Measurements from ENCODE around the gene PPP2R2C. TPM values are rescaled to one million over a fixed set of nuclear protein-coding genes. Genes with fewer than 3 reads are reported as not detected.

Gene PPP2R2C
- total and polyA plus RNA-seq, 2 experiments from 2014 or later = 1.3 to 9.2 TPM

- no peak for TF ChIP-seq REST (IDR thresholded peaks at IDR 0.05; ENCODE audit: unreplicated experiment)
- no peak for TF ChIP-seq NANOG (IDR thresholded peaks at IDR 0.05; ENCODE audit: borderline replicate concordance)
- no peak for TF ChIP-seq ZNF114 (CRISPR knock-in tag; IDR thresholded peaks at IDR 0.05)
- no peak for TF ChIP-seq POLR2AphosphoS5 (IDR thresholded peaks at IDR 0.05; ENCODE audit: low read depth)
- TF ChIP-seq CTCF (conservative IDR thresholded peaks at IDR 0.05; ENCODE audit: low read depth in 2 of 2) = no peak
- no peak for TF ChIP-seq STAT1 (IDR thresholded peaks at IDR 0.05; ENCODE audit: unreplicated experiment)
- TF ChIP-seq, protein P1, sequence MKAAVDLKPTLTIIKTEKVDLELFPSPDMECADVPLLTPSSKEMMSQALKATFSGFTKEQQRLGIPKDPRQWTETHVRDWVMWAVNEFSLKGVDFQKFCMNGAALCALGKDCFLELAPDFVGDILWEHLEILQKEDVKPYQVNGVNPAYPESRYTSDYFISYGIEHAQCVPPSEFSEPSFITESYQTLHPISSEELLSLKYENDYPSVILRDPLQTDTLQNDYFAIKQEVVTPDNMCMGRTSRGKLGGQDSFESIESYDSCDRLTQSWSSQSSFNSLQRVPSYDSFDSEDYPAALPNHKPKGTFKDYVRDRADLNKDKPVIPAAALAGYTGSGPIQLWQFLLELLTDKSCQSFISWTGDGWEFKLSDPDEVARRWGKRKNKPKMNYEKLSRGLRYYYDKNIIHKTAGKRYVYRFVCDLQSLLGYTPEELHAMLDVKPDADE (IDR thresholded peaks at IDR 0.05) = no peak
- TF ChIP-seq EZH2phosphoT487 (IDR thresholded peaks at IDR 0.05; ENCODE audit: unreplicated experiment) = no peak
- no peak for TF ChIP-seq JUNB (IDR thresholded peaks at IDR 0.05; ENCODE audit: unreplicated experiment)
- TF ChIP-seq ZNF331 (CRISPR knock-in tag; IDR thresholded peaks at IDR 0.05; ENCODE audit: low read depth) = no peak
These were observed 86.3 kb downstream of the PPP2R2C start (continued) for GRCh38 chr4:6386091-6386490.

GRCh38 chr4:6385288-6385687, 87.1 kb downstream of the PPP2R2C start:
- Histone ChIP-seq H3K79me2 (replicated peaks; ENCODE audit: insufficient read depth) (no peaks in the 10 kb centered on the region), H3K27me3 (ENCODE audit: insufficient read depth) (no peaks in the 10 kb centered on the region), H3K4me3 (no peak overlapping the region), H3K4me1 (ENCODE audit: insufficient read depth) (no peaks in the 10 kb centered on the region), H3K36me3 (ENCODE audit: insufficient read depth) (no peaks in the 10 kb centered on the region), H3F3A (replicated peaks; ENCODE audit: low read depth) (no peaks in the 10 kb centered on the region), H3K9me2 (ENCODE audit: insufficient read depth) (no peaks in the 10 kb centered on the region), H3K27ac (ENCODE audit: low read depth) (no peak overlapping the region), H4K20me1 (replicated peaks; ENCODE audit: insufficient read depth) (no peaks in the 10 kb centered on the region), H2AFZ (no peak overlapping the region), H3K4me2 (no peak overlapping the region)
- no peak overlapping the region for H3K27ac Mint-ChIP-seq
- peaks cover 6% of the 10 kb centered on the region for H3K27me3 Mint-ChIP-seq (ENCODE audit: insufficient read depth, low read depth, poor library complexity)
- no peak overlapping the region for H3K4me3 Mint-ChIP-seq
- ATAC-seq = no peak
- H3K4me1 Mint-ChIP-seq = peaks cover 10% of the 10 kb centered on the region
- no peaks in the 10 kb centered on the region for H3K9me3 Mint-ChIP-seq
- H3K36me3 Mint-ChIP-seq (ENCODE audit: low read depth) = no peaks in the 10 kb centered on the region
- DNase-seq (ENCODE audit: low spot score) = no peak
- no peak for TF ChIP-seq EZH2 (IDR thresholded peaks at IDR 0.05; ENCODE audit: low read depth, unreplicated experiment)
- no peak for TF ChIP-seq ZNF331 (CRISPR knock-in tag; IDR thresholded peaks at IDR 0.05; ENCODE audit: low read depth)
- TF ChIP-seq CTCF (conservative IDR thresholded peaks at IDR 0.05; ENCODE audit: low read depth in 2 of 2) = no peak
- TF ChIP-seq CREB1 (CRISPR knock-in tag; IDR thresholded peaks at IDR 0.05; ENCODE audit: low read depth) = no peak
- TF ChIP-seq POLR2AphosphoS5 (IDR thresholded peaks at IDR 0.05; ENCODE audit: low read depth) = no peak
- TF ChIP-seq JUNB (IDR thresholded peaks at IDR 0.05; ENCODE audit: unreplicated experiment) = no peak
- no peak for TF ChIP-seq NANOG (IDR thresholded peaks at IDR 0.05; ENCODE audit: borderline replicate concordance)

Data from GM23338 (cell line).